B cell (primary cell): ENCODE measurements around the gene PBX1. TPM values are rescaled to one million over a fixed set of nuclear protein-coding genes. Genes with fewer than 3 reads are reported as not detected.

Experiments used
- ATAC-seq: fragments of 200-7000 bp; cut with Tn5 transposase; one replicate; pipeline ENCODE4 v1.10.0; 2021; ENCODE audit warnings: low read depth, mild to moderate bottlenecking, moderate number of reproducible peaks, moderate library complexity
- CTCF ChIA-PET: fragments of 350-600 bp; sonication (Branson Sonifier 250); formaldehyde crosslinking; loops from one replicate; lab custom pipeline; 2021; ENCODE audit warnings: antibody characterized with exemption, inconsistent platforms; lab: Charles Lee
- POLR2A ChIA-PET: fragments of 350-600 bp; sonication (Branson Sonifier 250); formaldehyde crosslinking; loops from one replicate; lab custom pipeline; 2021; ENCODE audit warnings: antibody characterized with exemption; lab: Charles Lee
- DNase-seq: peaks from one replicate; pipeline ENCODE4 v3.0.0; 2013
- H2AFZ ChIP-seq: 2 replicates; pipeline ENCODE4 v1.6.1; 2012; ENCODE audit warnings: mild to moderate bottlenecking, low read depth, low read length; ENCODE audit not compliant: insufficient read depth, poor library complexity, severe bottlenecking
- H3K27ac ChIP-seq, 2 donors: 1 replicate in 1 of 2; 2 replicates in 1 of 2; pipeline ENCODE4 v1.5.1; 2012 to 2013; ENCODE audit warnings: low read length in 2 of 2, mild to moderate bottlenecking in 2 of 2, moderate library complexity in 1 of 2
- H3K27me3 ChIP-seq, 4 experiments: fragments of 200-600 bp in 1 of 4; sonication (generic) in 1 of 4; replicated peaks in 1 of 4; 1 replicate in 2 of 4; 2 replicates in 2 of 4; pipeline versions ENCODE4 v1.6.1 to v1.7.0; 2013 to 2016; ENCODE audit warnings: low read length in 3 of 4, mild to moderate bottlenecking in 2 of 4, mixed read lengths in 1 of 4, moderate library complexity in 1 of 4; ENCODE audit not compliant: insufficient read depth in 4 of 4, control insufficient read depth in 3 of 4; ENCODE audit errors: control extremely low read depth in 1 of 4
- H3K36me3 ChIP-seq, 2 experiments: replicated peaks in 1 of 2; 1 replicate in 1 of 2; 2 replicates in 1 of 2; pipeline versions ENCODE4 v1.6.1 to v1.7.1; 2013; ENCODE audit warnings: low read length in 1 of 2; ENCODE audit not compliant: insufficient read depth in 2 of 2, control insufficient read depth in 1 of 2; ENCODE audit errors: control extremely low read depth in 1 of 2, extremely low read depth in 1 of 2
- H3K4me1 ChIP-seq, 2 donors: fragments of 200-600 bp in 1 of 2; sonication (generic) in 1 of 2; 1 replicate in 1 of 2; 2 replicates in 1 of 2; pipeline versions ENCODE4 v1.5.1 to v1.6.1; 2013 to 2017; ENCODE audit warnings: low read length in 2 of 2; ENCODE audit not compliant: control insufficient read depth in 2 of 2, insufficient read depth in 2 of 2
- H3K4me2 ChIP-seq: replicated peaks from 2 replicates; pipeline ENCODE3; 2012; ENCODE audit warnings: mild to moderate bottlenecking, low read depth, low read length; ENCODE audit not compliant: poor library complexity, severe bottlenecking
- H3K4me3 ChIP-seq, 5 experiments: fragments of 200-600 bp in 1 of 5; sonication (generic) in 1 of 5; 1 replicate in 3 of 5; 2 replicates in 2 of 5; pipeline versions ENCODE4 v1.5.1 to v1.7.0; 2011 to 2016; ENCODE audit warnings: low read length in 4 of 5, mild to moderate bottlenecking in 4 of 5, low read depth in 2 of 5, control low read depth in 1 of 5, moderate library complexity in 1 of 5; ENCODE audit not compliant: insufficient read depth in 1 of 5; ENCODE audit errors: control extremely low read depth in 1 of 5, extremely low read depth in 1 of 5
- H3K79me2 ChIP-seq: fragments of 200-600 bp; sonication (generic); one replicate; pipeline ENCODE4 v1.6.0; 2016; ENCODE audit warnings: low read length; ENCODE audit not compliant: control insufficient read depth, insufficient read depth
- H3K9ac ChIP-seq: fragments of 200-600 bp; sonication (generic); 2 replicates; pipeline ENCODE4 v1.6.1; 2017; ENCODE audit warnings: mild to moderate bottlenecking, low read length, moderate library complexity
- H3K9me3 ChIP-seq, 3 donors: one replicate each; pipeline versions ENCODE4 v1.6.1 to v1.7.1; 2013; ENCODE audit warnings: low read length in 2 of 3; ENCODE audit not compliant: control insufficient read depth in 2 of 3, insufficient read depth in 1 of 3; ENCODE audit errors: control extremely low read depth in 1 of 3
- H4K20me1 ChIP-seq: 2 replicates; pipeline ENCODE4 v1.6.0; 2012; ENCODE audit warnings: mild to moderate bottlenecking, low read length; ENCODE audit not compliant: insufficient read depth, control insufficient read depth, poor library complexity, severe bottlenecking
- H3K27ac Mint-ChIP-seq: one replicate; pipeline ENCODE4 v1.8.0; 2021; ENCODE audit warnings: mixed read lengths
- H3K27me3 Mint-ChIP-seq: one replicate; pipeline ENCODE4 v1.8.0; 2021; ENCODE audit warnings: mixed read lengths
- H3K4me1 Mint-ChIP-seq: one replicate; pipeline ENCODE4 v1.8.0; 2021; ENCODE audit warnings: mixed read lengths
- H3K4me3 Mint-ChIP-seq: one replicate; pipeline ENCODE4 v1.8.0; 2021; ENCODE audit warnings: mixed read lengths
- H3K9me3 Mint-ChIP-seq: one replicate; pipeline ENCODE4 v1.8.0; 2022; ENCODE audit warnings: mixed read lengths; ENCODE audit not compliant: insufficient read depth
- EZH2 ChIP-seq: IDR thresholded peaks from 2 replicates; pipeline ENCODE4 v1.6.1; 2012; ENCODE audit warnings: borderline replicate concordance, low read depth, mild to moderate bottlenecking, moderate library complexity, low read length; ENCODE audit not compliant: insufficient read depth, poor library complexity, severe bottlenecking
- WGBS: methylation state at CpG from one replicate; pipeline ENCODE4 v1.1.5; 2013; ENCODE audit warnings: missing lambda C conversion rate; ENCODE audit not compliant: insufficient coverage; 5-methylcytosine and 5-hydroxymethylcytosine counted together
- intact Hi-C: fragments of 100-400 bp; cut with micrococcal nuclease; formaldehyde crosslinking; loops from one replicate; pipeline ENCODE4 v1.10.0; 2022
- polyA plus RNA-seq: library from polyadenylated mRNA; depleted of rRNA; stranded (reverse); fragments of >200 nt; gene quantifications from 2 replicates; pipeline ENCODE4 v1.2.3, GENCODE V29; 2012
- total RNA-seq, 2 donors: library from RNA; stranded (reverse); fragments of 120-200 nt in 1 of 2; gene quantifications; 1 replicate in 1 of 2; 2 replicates in 1 of 2; pipeline versions ENCODE4 v1.2.3 to v1.2.4, GENCODE V29; 2013 to 2022
- TF ChIP-seq, protein P1 (sequence below): fragments of 200-600 bp; IDR thresholded peaks from one replicate; pipeline ENCODE4 v1.8.0; 2022; ENCODE audit warnings: antibody characterized with exemption, mild to moderate bottlenecking

The PBX1 gene
- total and polyA plus RNA-seq, 2 donors (not counting 1 experiment from before 2014, with no cell fraction given) = 0.32 TPM; not detected in 1

DNA sequence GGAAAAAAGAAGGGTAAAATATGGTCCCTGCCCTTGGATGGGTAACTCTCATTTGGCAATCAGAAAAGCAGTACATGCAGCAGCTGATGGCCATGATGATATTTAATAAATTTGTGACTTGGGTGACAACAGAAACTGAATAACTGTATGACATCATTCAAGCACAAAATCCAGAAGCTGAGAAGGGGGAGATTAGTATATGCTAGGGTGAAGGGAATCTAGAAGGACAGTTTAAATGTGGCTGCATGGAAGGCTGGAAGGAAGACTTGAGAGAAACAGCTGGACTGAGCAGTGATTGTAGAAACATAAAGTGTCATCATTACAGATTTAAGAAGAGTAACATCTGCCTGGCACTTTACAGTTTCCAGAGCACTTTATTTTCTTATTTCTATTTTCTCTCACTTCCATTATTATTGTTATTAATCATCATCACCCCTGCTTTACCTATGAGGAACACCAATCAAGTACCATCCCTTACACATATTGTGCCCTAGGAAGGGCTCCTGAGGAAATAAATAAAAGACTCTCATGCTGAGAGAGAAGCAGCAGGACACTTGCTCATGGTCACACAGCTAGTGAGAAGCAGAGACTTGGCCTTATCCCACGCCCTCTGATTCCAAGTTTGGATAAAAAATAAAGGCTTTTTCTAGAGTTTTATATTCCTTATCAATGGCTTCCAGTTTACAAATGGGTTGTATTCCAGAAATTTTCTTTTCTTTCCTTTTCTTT lies 207.2 kb downstream of the PBX1 start:
- no peak for ATAC-seq
- H3K9me3 ChIP-seq = no peaks in the 10 kb centered on the region

DNA sequence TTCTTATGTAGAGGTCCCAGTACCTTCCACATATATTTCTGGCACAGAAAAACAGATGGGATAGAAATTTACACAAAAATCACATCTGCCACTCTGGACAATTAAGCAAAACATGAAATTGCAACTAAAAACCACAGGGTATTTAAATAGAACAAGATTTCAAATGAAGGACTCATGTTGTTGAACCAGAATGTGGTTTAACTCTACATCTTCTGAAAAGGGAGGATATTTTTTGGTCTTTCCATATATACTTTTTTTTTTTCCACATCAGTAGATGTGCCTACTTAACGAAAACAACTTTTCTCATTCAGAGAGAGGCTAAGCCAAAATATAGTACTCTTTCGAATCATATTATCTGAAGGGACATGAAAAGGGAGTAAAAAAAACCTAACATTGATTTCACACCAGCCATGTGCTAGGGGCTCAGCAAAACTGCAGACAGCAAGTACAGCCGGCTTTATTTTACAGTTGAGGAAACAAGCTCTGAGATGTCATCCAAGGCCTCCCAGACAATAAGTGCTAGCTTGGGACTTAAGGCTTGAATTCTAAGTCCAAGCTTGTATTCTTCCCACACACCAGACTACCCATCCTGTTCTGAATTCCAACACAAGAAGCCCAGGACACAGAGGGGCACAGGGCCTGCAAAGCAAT lies 208.9 kb downstream of the PBX1 start:
- Histone ChIP-seq H3K79me2 (no peaks in the 10 kb centered on the region), H3K9ac (no peak overlapping the region), H4K20me1 (no peaks in the 10 kb centered on the region), H2AFZ (no peak overlapping the region), H3K4me3 (no peak overlapping the region), H3K4me2 (no peak overlapping the region), H3K27me3 (no peaks in the 10 kb centered on the region), H3K36me3 (no peaks in the 10 kb centered on the region), H3K27ac (no peak overlapping the region), H3K4me1 (no peaks in the 10 kb centered on the region), H3K9me3 (no peaks in the 10 kb centered on the region)
- no peak overlapping the region for H3K27ac Mint-ChIP-seq
- ATAC-seq (no peak), DNase-seq (no peak)
- no peak overlapping the region for H3K4me3 Mint-ChIP-seq
- H3K4me1 Mint-ChIP-seq = no peaks in the 10 kb centered on the region
- POLR2A ChIA-PET = no interaction called here
- no peaks in the 10 kb centered on the region for H3K27me3 Mint-ChIP-seq
- WGBS = 90% methylated on average over 1 of the region's 3 CpGs
- CTCF ChIA-PET = no interaction called here
- TF ChIP-seq EZH2 = no peak
- TF ChIP-seq, protein P1, sequence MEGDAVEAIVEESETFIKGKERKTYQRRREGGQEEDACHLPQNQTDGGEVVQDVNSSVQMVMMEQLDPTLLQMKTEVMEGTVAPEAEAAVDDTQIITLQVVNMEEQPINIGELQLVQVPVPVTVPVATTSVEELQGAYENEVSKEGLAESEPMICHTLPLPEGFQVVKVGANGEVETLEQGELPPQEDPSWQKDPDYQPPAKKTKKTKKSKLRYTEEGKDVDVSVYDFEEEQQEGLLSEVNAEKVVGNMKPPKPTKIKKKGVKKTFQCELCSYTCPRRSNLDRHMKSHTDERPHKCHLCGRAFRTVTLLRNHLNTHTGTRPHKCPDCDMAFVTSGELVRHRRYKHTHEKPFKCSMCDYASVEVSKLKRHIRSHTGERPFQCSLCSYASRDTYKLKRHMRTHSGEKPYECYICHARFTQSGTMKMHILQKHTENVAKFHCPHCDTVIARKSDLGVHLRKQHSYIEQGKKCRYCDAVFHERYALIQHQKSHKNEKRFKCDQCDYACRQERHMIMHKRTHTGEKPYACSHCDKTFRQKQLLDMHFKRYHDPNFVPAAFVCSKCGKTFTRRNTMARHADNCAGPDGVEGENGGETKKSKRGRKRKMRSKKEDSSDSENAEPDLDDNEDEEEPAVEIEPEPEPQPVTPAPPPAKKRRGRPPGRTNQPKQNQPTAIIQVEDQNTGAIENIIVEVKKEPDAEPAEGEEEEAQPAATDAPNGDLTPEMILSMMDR = no peak
- intact Hi-C loops = no loop called here
- H3K9me3 Mint-ChIP-seq = no peaks in the 10 kb centered on the region

More for the DNA sequence above, 207.2 kb downstream of the PBX1 start:
- ChIA-PET CTCF (interaction anchor here (1.2 kb wide), 1 partner anchor 14 kb away, joined by 3 read pairs; no protein-coding TSS in a partner anchor), POLR2A (no interaction called here)
- H2AFZ ChIP-seq = no peak overlapping the region
- H3K27ac Mint-ChIP-seq = no peak overlapping the region
- H3K4me1 Mint-ChIP-seq = no peaks in the 10 kb centered on the region
- no peak overlapping the region for H3K9ac ChIP-seq
- TF ChIP-seq EZH2 = no peak
- TF ChIP-seq, protein P1 = no peak
- no peaks in the 10 kb centered on the region for H3K9me3 Mint-ChIP-seq
- H3K4me3 Mint-ChIP-seq = no peak overlapping the region
- H3K4me2 ChIP-seq = no peak overlapping the region
- no peak overlapping the region for H3K27ac ChIP-seq
- no peaks in the 10 kb centered on the region for H3K27me3 Mint-ChIP-seq
- H4K20me1 ChIP-seq = no peaks in the 10 kb centered on the region
- H3K79me2 ChIP-seq = no peaks in the 10 kb centered on the region
- H3K4me1 ChIP-seq = no peaks in the 10 kb centered on the region
- WGBS = no CpG with 5 or more reads among the region's 1 CpG
- H3K4me3 ChIP-seq = no peak overlapping the region
- DNase-seq = no peak
- no peaks in the 10 kb centered on the region for H3K27me3 ChIP-seq
- intact Hi-C loops = no loop called here
- H3K36me3 ChIP-seq = no peaks in the 10 kb centered on the region
